ENCODE results near the gene CPNE4. TPM values are rescaled to one million over a fixed set of nuclear protein-coding genes. Genes with fewer than 3 reads are reported as not detected.
A peak's percentile ranks its signal among the peaks of the same experiment; 100 is the strongest.
"Not testable (repeated sequence)": the region's sequence is repeated elsewhere in the genome, so short reads cannot be mapped to it uniquely, and the experiment has no call there.

CPNE4 gene
- total and polyA plus RNA-seq, 4 donors = 3.2 to 22.8 (median 16.7) TPM

- no peak overlapping the region for H3K4me3 ChIP-seq (ENCODE audit: low read depth, low read length)
- no peak overlapping the region for H3K27ac ChIP-seq (ENCODE audit: low read depth, low read length)
- WGBS (ENCODE audit: insufficient coverage) = no CpG with 5 or more reads among the region's 1 CpG
- H3K27me3 ChIP-seq (ENCODE audit: control insufficient read depth, insufficient read depth, low read length) = no peaks in the 10 kb centered on the region
- DNase-seq (ENCODE audit: low read depth in 4 of 6, low spot score in 6 of 6) = no peak
- no peaks in the 10 kb centered on the region for H3K4me1 ChIP-seq (ENCODE audit: control insufficient read depth, insufficient read depth, low read length)
- H3K36me3 ChIP-seq (ENCODE audit: control insufficient read depth, insufficient read depth, low read length) = no peaks in the 10 kb centered on the region
- H3K9me3 ChIP-seq (ENCODE audit: control insufficient read depth, insufficient read depth, low read length) = no peaks in the 10 kb centered on the region
These were observed 12.4 kb upstream of the CPNE4 start for GRCh38 chr3:132047209-132047608.

GRCh38 chr3:132044874-132045273, 10.1 kb upstream of the CPNE4 start:
- H3K27me3 ChIP-seq (ENCODE audit: control insufficient read depth, insufficient read depth, low read length); H3K36me3 ChIP-seq (ENCODE audit: control insufficient read depth, insufficient read depth, low read length): not testable (repeated sequence)
- WGBS (ENCODE audit: insufficient coverage) = 67% methylated on average over 1 of the region's 2 CpGs

GRCh38 chr3:132042681-132043080, 7.9 kb upstream of the CPNE4 start:
- DNase-seq (ENCODE audit: low read depth in 4 of 6, low spot score in 6 of 6) = no peak
- Histone ChIP-seq H3K4me3 (ENCODE audit: low read depth, low read length) (no peak overlapping the region), H3K27me3 (ENCODE audit: control insufficient read depth, insufficient read depth, low read length) (no peaks in the 10 kb centered on the region), H3K4me1 (ENCODE audit: control insufficient read depth, insufficient read depth, low read length) (no peaks in the 10 kb centered on the region), H3K27ac (ENCODE audit: low read depth, low read length) (no peak overlapping the region), H3K36me3 (ENCODE audit: control insufficient read depth, insufficient read depth, low read length) (no peaks in the 10 kb centered on the region), H3K9me3 (ENCODE audit: control insufficient read depth, insufficient read depth, low read length) (no peaks in the 10 kb centered on the region)

More at GRCh38 chr3:132044874-132045273, 10.1 kb upstream of the CPNE4 start:
- not testable (repeated sequence) for H3K4me1 ChIP-seq (ENCODE audit: control insufficient read depth, insufficient read depth, low read length); H3K27ac ChIP-seq (ENCODE audit: low read depth, low read length); H3K4me3 ChIP-seq (ENCODE audit: low read depth, low read length); DNase-seq (ENCODE audit: low read depth in 4 of 6, low spot score in 6 of 6); H3K9me3 ChIP-seq (ENCODE audit: control insufficient read depth, insufficient read depth, low read length)

- Histone ChIP-seq H3K4me3 (ENCODE audit: low read depth, low read length) (no peak overlapping the region), H3K27ac (ENCODE audit: low read depth, low read length) (no peak overlapping the region), H3K4me1 (ENCODE audit: control insufficient read depth, insufficient read depth, low read length) (peaks cover 19% of the 10 kb centered on the region), H3K36me3 (ENCODE audit: control insufficient read depth, insufficient read depth, low read length) (no peaks in the 10 kb centered on the region), H3K27me3 (ENCODE audit: control insufficient read depth, insufficient read depth, low read length) (peaks cover 24% of the 10 kb centered on the region), H3K9me3 (ENCODE audit: control insufficient read depth, insufficient read depth, low read length) (no peaks in the 10 kb centered on the region)
- DNase-seq (ENCODE audit: low read depth in 4 of 6, low spot score in 6 of 6) = peak in 2 of 6 donors; percentile 44 to 82
- no CpG with 5 or more reads among the region's 1 CpG for WGBS (ENCODE audit: insufficient coverage)
These were observed 3.5 kb upstream of the CPNE4 start for GRCh38 chr3:132038198-132038825.

- no peak overlapping the region for H3K4me3 ChIP-seq (ENCODE audit: low read depth, low read length)
- peak in 1 of 6 donors; percentile 74 for DNase-seq (ENCODE audit: low read depth in 4 of 6, low spot score in 6 of 6)
These were observed 2.8 kb upstream of the CPNE4 start for GRCh38 chr3:132037581-132037980.

GRCh38 chr3:132037056-132037455, 2.2 kb upstream of the CPNE4 start:
- H3K9me3 ChIP-seq (ENCODE audit: control insufficient read depth, insufficient read depth, low read length) = no peaks in the 10 kb centered on the region
- H3K4me3 ChIP-seq (ENCODE audit: low read depth, low read length) = no peak overlapping the region
- peaks cover 30% of the 10 kb centered on the region for H3K27me3 ChIP-seq (ENCODE audit: control insufficient read depth, insufficient read depth, low read length)
- 83% methylated on average over 1 of the region's 3 CpGs for WGBS (ENCODE audit: insufficient coverage)
- no peaks in the 10 kb centered on the region for H3K36me3 ChIP-seq (ENCODE audit: control insufficient read depth, insufficient read depth, low read length)
- no peak overlapping the region for H3K27ac ChIP-seq (ENCODE audit: low read depth, low read length)
- peaks cover 20% of the 10 kb centered on the region for H3K4me1 ChIP-seq (ENCODE audit: control insufficient read depth, insufficient read depth, low read length)
- peak in 1 of 6 donors; percentile 62 for DNase-seq (ENCODE audit: low read depth in 4 of 6, low spot score in 6 of 6)

More at GRCh38 chr3:132037581-132037980, 2.8 kb upstream of the CPNE4 start:
- peaks cover 28% of the 10 kb centered on the region for H3K27me3 ChIP-seq (ENCODE audit: control insufficient read depth, insufficient read depth, low read length)
- H3K4me1 ChIP-seq (ENCODE audit: control insufficient read depth, insufficient read depth, low read length) = peaks cover 20% of the 10 kb centered on the region
- H3K27ac ChIP-seq (ENCODE audit: low read depth, low read length) = no peak overlapping the region
- H3K9me3 ChIP-seq (ENCODE audit: control insufficient read depth, insufficient read depth, low read length) = no peaks in the 10 kb centered on the region
- no peaks in the 10 kb centered on the region for H3K36me3 ChIP-seq (ENCODE audit: control insufficient read depth, insufficient read depth, low read length)
- WGBS (ENCODE audit: insufficient coverage) = 100% methylated on average over 1 of the region's 3 CpGs

GRCh38 chr3:132034097-132034485, 723 bp downstream of the CPNE4 start:
- peak overlapping the region; percentile 42 for H3K4me3 ChIP-seq (ENCODE audit: low read depth, low read length)
- no peaks in the 10 kb centered on the region for H3K36me3 ChIP-seq (ENCODE audit: control insufficient read depth, insufficient read depth, low read length)
- DNase-seq (ENCODE audit: low read depth in 4 of 6, low spot score in 6 of 6) = no peak
- H3K27ac ChIP-seq (ENCODE audit: low read depth, low read length) = no peak overlapping the region
- no peaks in the 10 kb centered on the region for H3K9me3 ChIP-seq (ENCODE audit: control insufficient read depth, insufficient read depth, low read length)
- peaks cover 34% of the 10 kb centered on the region for H3K27me3 ChIP-seq (ENCODE audit: control insufficient read depth, insufficient read depth, low read length)
- peaks cover 20% of the 10 kb centered on the region for H3K4me1 ChIP-seq (ENCODE audit: control insufficient read depth, insufficient read depth, low read length)
- 0% methylated on average over 3 of the region's 14 CpGs for WGBS (ENCODE audit: insufficient coverage)

GRCh38 chr3:132033471-132033870, 1.3 kb downstream of the CPNE4 start:
- Histone ChIP-seq H3K36me3 (ENCODE audit: control insufficient read depth, insufficient read depth, low read length) (no peaks in the 10 kb centered on the region), H3K27me3 (ENCODE audit: control insufficient read depth, insufficient read depth, low read length) (peaks cover 34% of the 10 kb centered on the region), H3K9me3 (ENCODE audit: control insufficient read depth, insufficient read depth, low read length) (no peaks in the 10 kb centered on the region), H3K4me1 (ENCODE audit: control insufficient read depth, insufficient read depth, low read length) (peaks cover 20% of the 10 kb centered on the region), H3K4me3 (ENCODE audit: low read depth, low read length) (peak overlapping the region; percentile 42), H3K27ac (ENCODE audit: low read depth, low read length) (no peak overlapping the region)
- DNase-seq (ENCODE audit: low read depth in 4 of 6, low spot score in 6 of 6) = peak in 1 of 6 donors; percentile 12
- 16% methylated on average over 13 of the region's 15 CpGs for WGBS (ENCODE audit: insufficient coverage)

- whole genome bisulfite sequencing (ENCODE audit: insufficient coverage) = no CpG with 5 or more reads among the region's 8 CpGs
- Histone ChIP-seq H3K27ac (ENCODE audit: low read depth, low read length) (no peak overlapping the region), H3K27me3 (ENCODE audit: control insufficient read depth, insufficient read depth, low read length) (peaks cover 34% of the 10 kb centered on the region), H3K9me3 (ENCODE audit: control insufficient read depth, insufficient read depth, low read length) (no peaks in the 10 kb centered on the region), H3K4me3 (ENCODE audit: low read depth, low read length) (no peak overlapping the region), H3K4me1 (ENCODE audit: control insufficient read depth, insufficient read depth, low read length) (peaks cover 20% of the 10 kb centered on the region), H3K36me3 (ENCODE audit: control insufficient read depth, insufficient read depth, low read length) (no peaks in the 10 kb centered on the region)
- no peak for DNase-seq (ENCODE audit: low read depth in 4 of 6, low spot score in 6 of 6)
These were observed 1.9 kb downstream of the CPNE4 start for GRCh38 chr3:132032959-132033358.

- Histone ChIP-seq H3K4me1 (ENCODE audit: control insufficient read depth, insufficient read depth, low read length) (peaks cover 11% of the 10 kb centered on the region), H3K27me3 (ENCODE audit: control insufficient read depth, insufficient read depth, low read length) (peaks cover 20% of the 10 kb centered on the region), H3K27ac (ENCODE audit: low read depth, low read length) (no peak overlapping the region), H3K36me3 (ENCODE audit: control insufficient read depth, insufficient read depth, low read length) (no peaks in the 10 kb centered on the region), H3K9me3 (ENCODE audit: control insufficient read depth, insufficient read depth, low read length) (no peaks in the 10 kb centered on the region), H3K4me3 (ENCODE audit: low read depth, low read length) (no peak overlapping the region)
- WGBS (ENCODE audit: insufficient coverage) = 20% methylated on average over 12 of the region's 15 CpGs
- DNase-seq (ENCODE audit: low read depth in 4 of 6, low spot score in 6 of 6) = peak; percentile 61 to 95 (median 70)
These were observed 5.5 kb downstream of the CPNE4 start for GRCh38 chr3:132029182-132029902.

Measured in spinal cord (tissue), 10 donors.